ENCODE results near the gene TNN. TPM values are rescaled to one million over a fixed set of nuclear protein-coding genes. Genes with fewer than 3 reads are reported as not detected.
A peak's percentile ranks its signal among the peaks of the same experiment; 100 is the strongest.

The TNN gene
- total RNA-seq, 1 experiment from 2014 or later: 0.11 TPM

GRCh38 chr1:175129644-175129996, 62.0 kb downstream of the TNN start:
- H3K9me3 ChIP-seq (ENCODE audit: control insufficient read depth, low read depth, low read length): no peaks in the 10 kb centered on the region
- H2BK5ac ChIP-seq (ENCODE audit: insufficient read length, low read length): no peak overlapping the region
- no peak overlapping the region for H2BK15ac ChIP-seq (ENCODE audit: low read depth, low read length)
- H2BK12ac ChIP-seq (ENCODE audit: insufficient read length, low read depth, low read length): no peak overlapping the region
- peak overlapping the region; percentile 52 for H2BK120ac ChIP-seq (ENCODE audit: low read depth, low read length, poor library complexity, severe bottlenecking)
- no peak overlapping the region; the same call in 1 of the 2 replicates for H3K4ac ChIP-seq (ENCODE audit: low read depth, low read length)
- Mint-ChIP-seq H3K4me1 (peaks cover 41 to 50% of the 10 kb centered on the region in 2 experiments), H3K36me3 (ENCODE audit: insufficient read depth in 1 of 3, low read depth in 3 of 3) (peaks cover 0 to 3% (median 0%) of the 10 kb centered on the region in 3 experiments; a peak in 3 of 7 replicates), H3K9me3 (peaks cover 0 to 2% of the 10 kb centered on the region in 2 experiments; a peak in 2 of 5 replicates), H3K27ac (peak overlapping the region; percentile 81 to 100 (median 91)), H3K4me3 (peak overlapping the region in 1 of 2 experiments; percentile 25; a peak in 1 of 5 replicates), H3K27me3 (ENCODE audit: low read depth) (peaks cover 2% of the 10 kb centered on the region; the same call in 1 of the 2 replicates)
- no peak for TF ChIP-seq CTCF (conservative IDR thresholded peaks at IDR 0.05)
- no peak overlapping the region for H4K8ac ChIP-seq (replicated peaks; ENCODE audit: insufficient read length, low read depth, low read length)
- H3K23me2 ChIP-seq (ENCODE audit: insufficient read length, low read depth, low read length, poor library complexity, severe bottlenecking): no peaks in the 10 kb centered on the region
- H3K9ac ChIP-seq (ENCODE audit: extremely low read depth, insufficient read length, low read length): no peak overlapping the region
- no peak overlapping the region for H3K23ac ChIP-seq (ENCODE audit: insufficient read length, low read depth, low read length)
- peak overlapping the region; percentile 23 for H4K5ac ChIP-seq (ENCODE audit: insufficient read length, low read depth, low read length)
- H2AK5ac ChIP-seq (ENCODE audit: insufficient read length, low read length): no peak overlapping the region
- H3K14ac ChIP-seq (ENCODE audit: insufficient read depth, low read length): no peak overlapping the region; the same call in 1 of the 2 replicates
- peak overlapping the region; percentile 1 for H3T11ph ChIP-seq (ENCODE audit: low read length)
- no peak overlapping the region for H3K56ac ChIP-seq (ENCODE audit: insufficient read length, low read depth, low read length)
- H4K91ac ChIP-seq (ENCODE audit: insufficient read length, low read depth, low read length): no peak overlapping the region
- H2AFZ ChIP-seq (ENCODE audit: low read length): no peak overlapping the region
- H3K27ac ChIP-seq (ENCODE audit: insufficient read length, low read depth, low read length): peak overlapping the region; percentile 66
- no peak for DNase-seq
- no CpG with 5 or more reads among the region's 2 CpGs for WGBS (ENCODE audit: extremely low coverage, insufficient read length, low lambda C conversion rate)
- no peaks in the 10 kb centered on the region for H3K79me2 ChIP-seq (ENCODE audit: insufficient read depth, low read length)
- H2BK20ac ChIP-seq (ENCODE audit: low read depth, low read length, poor library complexity, severe bottlenecking): no peak overlapping the region
- peak overlapping the region; percentile 20 for H3K18ac ChIP-seq (ENCODE audit: insufficient read length, low read depth, low read length)
- peaks cover 16% of the 10 kb centered on the region; the same call in 1 of the 2 replicates for H3K4me1 ChIP-seq (ENCODE audit: insufficient read depth, low read length)
- H3K79me1 ChIP-seq (ENCODE audit: insufficient read depth, low read depth, low read length, poor library complexity, severe bottlenecking): no peaks in the 10 kb centered on the region
- H4K20me1 ChIP-seq (ENCODE audit: control insufficient read depth, insufficient read depth, insufficient read length): no peaks in the 10 kb centered on the region
- 0 out of 2 replicates have a peak, but pooled peaks cover 2% of the 10 kb centered on the region for H3K27me3 ChIP-seq (ENCODE audit: insufficient read depth, low read length)
- no peak overlapping the region for H3K4me2 ChIP-seq (ENCODE audit: insufficient read depth, insufficient read length, low read length)
